ENCODE measurements around the gene ACSS3. TPM values are rescaled to one million over a fixed set of nuclear protein-coding genes. Genes with fewer than 3 reads are reported as not detected.

Gene ACSS3
- total RNA-seq, 1 donor, result 22.4 TPM

DNA sequence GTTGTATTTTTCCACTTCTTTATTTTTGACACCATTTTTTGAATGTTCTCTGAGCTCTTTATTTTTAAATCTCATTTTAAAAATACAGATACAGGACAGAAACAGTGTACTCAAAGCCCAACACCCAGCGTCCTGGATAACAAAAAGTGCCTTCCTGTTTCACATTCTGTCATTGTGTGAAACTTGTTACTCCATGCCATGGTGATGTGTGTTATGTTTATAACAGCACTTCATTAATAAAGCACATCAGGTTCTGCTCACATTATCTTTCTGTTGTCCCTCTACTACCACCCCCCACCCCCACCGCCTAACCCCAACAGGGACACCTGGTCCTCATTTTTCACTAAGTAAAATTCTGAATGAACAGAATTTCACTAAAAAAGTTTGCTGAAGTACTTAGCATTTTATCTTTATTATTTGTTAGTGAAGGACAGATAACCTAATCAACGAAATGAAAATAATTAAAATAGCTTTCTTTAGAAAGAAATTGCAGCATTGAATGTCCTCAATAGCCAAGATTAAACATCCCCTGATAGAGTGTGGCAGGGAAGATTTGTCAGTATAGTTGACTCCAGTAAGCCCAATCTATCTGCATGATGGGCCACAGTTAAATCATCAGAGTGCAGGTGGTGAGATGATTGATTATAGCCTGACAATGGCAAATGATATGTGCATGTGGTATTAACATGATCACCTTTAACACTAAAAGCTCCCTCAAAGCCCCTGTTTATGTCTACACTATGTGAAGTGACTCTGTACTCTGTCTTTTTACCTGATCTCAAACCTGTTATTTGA is 153.9 kb downstream of the ACSS3 start:
- Histone ChIP-seq H3K9me3 (ENCODE audit: low read depth, low read length) (no peaks in the 10 kb centered on the region), H3K36me3 (ENCODE audit: insufficient read depth, low read length) (peaks cover 4% of the 10 kb centered on the region), H4K20me1 (ENCODE audit: insufficient read depth, low read length) (no peaks in the 10 kb centered on the region), H3K4me3 (ENCODE audit: insufficient read depth, low read length) (no peak overlapping the region), H2AFZ (ENCODE audit: low read length) (no peak overlapping the region), H3K79me2 (ENCODE audit: insufficient read depth, low read length) (no peaks in the 10 kb centered on the region), H3K27me3 (ENCODE audit: insufficient read depth, low read length) (no peaks in the 10 kb centered on the region), H3K4me1 (ENCODE audit: insufficient read depth, low read length) (no peaks in the 10 kb centered on the region), H3K27ac (ENCODE audit: low read depth, low read length) (no peak overlapping the region), H3K4me2 (ENCODE audit: insufficient read depth, low read length) (no peak overlapping the region)
- no peak for DNase-seq (ENCODE audit: insufficient read length, low spot score, missing footprints)
- TF ChIP-seq, protein P1, sequence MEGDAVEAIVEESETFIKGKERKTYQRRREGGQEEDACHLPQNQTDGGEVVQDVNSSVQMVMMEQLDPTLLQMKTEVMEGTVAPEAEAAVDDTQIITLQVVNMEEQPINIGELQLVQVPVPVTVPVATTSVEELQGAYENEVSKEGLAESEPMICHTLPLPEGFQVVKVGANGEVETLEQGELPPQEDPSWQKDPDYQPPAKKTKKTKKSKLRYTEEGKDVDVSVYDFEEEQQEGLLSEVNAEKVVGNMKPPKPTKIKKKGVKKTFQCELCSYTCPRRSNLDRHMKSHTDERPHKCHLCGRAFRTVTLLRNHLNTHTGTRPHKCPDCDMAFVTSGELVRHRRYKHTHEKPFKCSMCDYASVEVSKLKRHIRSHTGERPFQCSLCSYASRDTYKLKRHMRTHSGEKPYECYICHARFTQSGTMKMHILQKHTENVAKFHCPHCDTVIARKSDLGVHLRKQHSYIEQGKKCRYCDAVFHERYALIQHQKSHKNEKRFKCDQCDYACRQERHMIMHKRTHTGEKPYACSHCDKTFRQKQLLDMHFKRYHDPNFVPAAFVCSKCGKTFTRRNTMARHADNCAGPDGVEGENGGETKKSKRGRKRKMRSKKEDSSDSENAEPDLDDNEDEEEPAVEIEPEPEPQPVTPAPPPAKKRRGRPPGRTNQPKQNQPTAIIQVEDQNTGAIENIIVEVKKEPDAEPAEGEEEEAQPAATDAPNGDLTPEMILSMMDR (IDR thresholded peaks at IDR 0.05; ENCODE audit: extremely low read depth, low read depth, low read length), result no peak

DNA sequence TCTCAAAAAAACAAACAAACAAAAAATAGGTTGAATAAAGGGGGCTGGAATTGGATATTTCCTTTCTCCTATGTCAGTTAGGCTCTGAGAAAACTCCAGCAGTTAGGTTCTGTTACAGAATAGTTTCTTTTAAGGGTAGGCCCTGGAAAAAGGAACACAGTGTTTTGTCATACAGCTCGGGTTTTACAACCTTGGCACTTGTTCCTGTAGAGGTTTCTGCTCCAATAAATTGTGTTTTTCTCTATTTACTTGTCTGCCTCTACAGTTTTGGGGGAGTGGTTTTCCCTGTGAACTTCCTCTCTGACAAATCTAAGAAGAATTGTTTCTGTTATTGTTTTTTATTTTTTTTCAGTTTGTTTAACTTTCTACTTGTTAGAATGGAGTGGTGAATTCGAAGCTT is 167.6 kb downstream of the ACSS3 start:
- H3K9me3 ChIP-seq (ENCODE audit: low read depth, low read length), result no peaks in the 10 kb centered on the region
- no peak overlapping the region for H2AFZ ChIP-seq (ENCODE audit: low read length)
- H3K4me2 ChIP-seq (ENCODE audit: insufficient read depth, low read length), result no peak overlapping the region
- H3K27ac ChIP-seq (ENCODE audit: low read depth, low read length), result no peak overlapping the region
- no peaks in the 10 kb centered on the region for H4K20me1 ChIP-seq (ENCODE audit: insufficient read depth, low read length)
- no peaks in the 10 kb centered on the region for H3K79me2 ChIP-seq (ENCODE audit: insufficient read depth, low read length)
- H3K27me3 ChIP-seq (ENCODE audit: insufficient read depth, low read length), result no peaks in the 10 kb centered on the region
- H3K4me1 ChIP-seq (ENCODE audit: insufficient read depth, low read length), result peaks cover 15% of the 10 kb centered on the region
- peak; percentile 39 for DNase-seq (ENCODE audit: insufficient read length, low spot score, missing footprints)
- H3K4me3 ChIP-seq (ENCODE audit: insufficient read depth, low read length), result no peak overlapping the region
- TF ChIP-seq, protein P1 (IDR thresholded peaks at IDR 0.05; ENCODE audit: extremely low read depth, low read depth, low read length), result no peak
- H3K36me3 ChIP-seq (ENCODE audit: insufficient read depth, low read length), result no peaks in the 10 kb centered on the region

DNA sequence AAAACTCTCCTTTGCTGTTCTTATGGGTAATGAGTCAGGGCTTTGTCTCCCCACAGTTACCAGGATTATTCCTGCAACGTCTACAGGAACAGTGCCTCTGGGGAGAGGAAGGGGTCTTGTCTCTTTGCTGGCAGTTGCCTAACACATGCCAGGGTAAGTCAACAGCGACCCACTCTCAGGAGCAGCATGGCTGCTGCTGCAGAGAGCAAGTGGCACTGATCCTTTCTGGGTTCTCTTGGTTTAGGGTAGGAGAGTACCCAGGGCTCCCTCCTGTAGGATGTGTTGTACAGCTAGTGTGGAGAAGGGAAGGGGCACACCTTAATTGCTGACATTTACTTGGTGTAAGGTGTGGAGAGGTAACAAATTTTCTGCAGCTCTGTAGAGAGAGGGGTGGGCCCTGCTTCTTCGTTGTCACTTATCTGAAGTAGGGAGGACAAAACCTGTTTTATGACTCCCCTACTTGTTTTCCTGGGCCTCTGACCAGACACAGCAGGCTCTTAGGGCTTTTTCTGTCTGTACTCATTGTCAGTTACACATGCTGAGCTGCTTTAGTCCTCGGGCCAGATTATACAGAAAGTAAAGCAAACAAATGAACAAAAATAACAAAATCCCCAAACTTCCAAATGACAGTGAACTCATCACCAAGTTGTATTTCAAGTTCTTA is 168.2 kb downstream of the ACSS3 start:
- Histone ChIP-seq H3K4me3 (ENCODE audit: insufficient read depth, low read length) (no peak overlapping the region), H4K20me1 (ENCODE audit: insufficient read depth, low read length) (no peaks in the 10 kb centered on the region), H3K4me2 (ENCODE audit: insufficient read depth, low read length) (no peak overlapping the region), H2AFZ (ENCODE audit: low read length) (peak overlapping the region; percentile 45), H3K9me3 (ENCODE audit: low read depth, low read length) (no peaks in the 10 kb centered on the region), H3K4me1 (ENCODE audit: insufficient read depth, low read length) (peaks cover 15% of the 10 kb centered on the region), H3K27ac (ENCODE audit: low read depth, low read length) (no peak overlapping the region), H3K27me3 (ENCODE audit: insufficient read depth, low read length) (no peaks in the 10 kb centered on the region), H3K36me3 (ENCODE audit: insufficient read depth, low read length) (no peaks in the 10 kb centered on the region), H3K79me2 (ENCODE audit: insufficient read depth, low read length) (no peaks in the 10 kb centered on the region)
- peak; percentile 29 for DNase-seq (ENCODE audit: insufficient read length, low spot score, missing footprints)
- TF ChIP-seq, protein P1 (IDR thresholded peaks at IDR 0.05; ENCODE audit: extremely low read depth, low read depth, low read length), result no peak

DNA sequence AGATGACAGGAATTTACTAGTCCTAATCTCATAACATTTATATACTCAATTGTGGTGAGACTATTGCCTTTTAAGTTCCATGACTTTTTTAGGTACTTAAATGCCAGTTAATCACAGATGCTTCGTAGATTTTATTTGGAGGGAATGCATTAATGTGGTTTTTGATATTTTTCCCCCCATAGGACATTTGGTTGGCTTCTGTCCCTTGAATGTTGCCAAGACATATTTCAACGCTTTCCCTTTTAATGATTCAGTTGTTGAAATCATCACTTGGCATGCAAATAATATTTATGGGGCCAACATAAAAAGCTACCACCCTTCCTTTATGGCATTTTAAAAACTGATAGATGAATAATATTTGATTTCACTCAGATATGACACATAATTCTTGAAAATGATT is 172.1 kb downstream of the ACSS3 start:
- Histone ChIP-seq H4K20me1 (ENCODE audit: insufficient read depth, low read length) (no peaks in the 10 kb centered on the region), H3K4me1 (ENCODE audit: insufficient read depth, low read length) (peaks cover 15% of the 10 kb centered on the region), H3K9me3 (ENCODE audit: low read depth, low read length) (no peaks in the 10 kb centered on the region), H3K4me3 (ENCODE audit: insufficient read depth, low read length) (no peak overlapping the region), H3K27ac (ENCODE audit: low read depth, low read length) (no peak overlapping the region), H3K4me2 (ENCODE audit: insufficient read depth, low read length) (no peak overlapping the region), H3K27me3 (ENCODE audit: insufficient read depth, low read length) (no peaks in the 10 kb centered on the region), H3K36me3 (ENCODE audit: insufficient read depth, low read length) (no peaks in the 10 kb centered on the region), H3K79me2 (ENCODE audit: insufficient read depth, low read length) (no peaks in the 10 kb centered on the region), H2AFZ (ENCODE audit: low read length) (no peak overlapping the region)
- TF ChIP-seq, protein P1 (IDR thresholded peaks at IDR 0.05; ENCODE audit: extremely low read depth, low read depth, low read length), result no peak
- DNase-seq (ENCODE audit: insufficient read length, low spot score, missing footprints), result no peak

Measured in osteoblast (primary cell).